Measurements from ENCODE around the gene OOSP3.

GRCh38 chr11:59900366-59901126 lies 22.0 kb downstream of the OOSP3 start:
- TF ChIP-seq POLR2A (IDR thresholded peaks at IDR 0.05; ENCODE audit: low read length) (no peak), GATA1 (IDR thresholded peaks at IDR 0.05; ENCODE audit: low read depth, low read length) (no peak)

Data from erythroblast (primary cell).